ENCODE data around the gene TRAPPC3. TPM values are rescaled to one million over a fixed set of nuclear protein-coding genes. Genes with fewer than 3 reads are reported as not detected.

Gene TRAPPC3
- total and polyA plus RNA-seq, 2 experiments from 2014 or later = 45.6 to 55.9 TPM

DNA sequence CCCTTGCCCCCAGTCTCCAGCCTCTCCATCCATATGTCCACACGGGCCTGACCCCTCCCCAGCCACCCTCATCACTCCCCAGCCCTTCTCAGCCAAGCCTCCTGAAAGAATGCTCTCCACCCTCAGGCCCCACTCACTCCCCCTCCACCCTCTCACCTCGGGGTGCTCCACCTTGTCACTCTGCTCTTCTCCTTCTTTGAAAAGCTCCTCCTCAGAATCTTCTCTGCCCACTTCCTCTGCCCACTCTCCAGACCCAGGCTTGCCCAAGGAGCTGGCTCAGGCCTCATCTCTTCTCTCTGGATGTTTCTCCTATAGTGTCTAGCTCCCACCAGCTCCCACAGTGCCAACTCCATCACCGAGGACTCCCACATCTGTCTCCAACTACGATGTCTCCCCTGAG lies 38.1 kb downstream of the TRAPPC3 start:
- Histone ChIP-seq H2AFZ (no peak overlapping the region), H3K36me3 (ENCODE audit: insufficient read depth) (no peaks in the 10 kb centered on the region), H3K27me3 (ENCODE audit: insufficient read depth) (no peaks in the 10 kb centered on the region), H3K4me1 (ENCODE audit: insufficient read depth) (no peaks in the 10 kb centered on the region), H3F3A (replicated peaks; ENCODE audit: low read depth) (no peaks in the 10 kb centered on the region), H4K20me1 (replicated peaks; ENCODE audit: insufficient read depth) (no peaks in the 10 kb centered on the region), H3K79me2 (replicated peaks; ENCODE audit: insufficient read depth) (no peaks in the 10 kb centered on the region), H3K27ac (ENCODE audit: low read depth) (no peak overlapping the region), H3K9me2 (ENCODE audit: insufficient read depth) (no peaks in the 10 kb centered on the region), H3K4me3 (no peak overlapping the region), H3K4me2 (no peak overlapping the region)
- peaks cover 5% of the 10 kb centered on the region for H3K27me3 Mint-ChIP-seq (ENCODE audit: insufficient read depth, low read depth, poor library complexity)
- no peak for DNase-seq (ENCODE audit: low spot score)
- H3K9me3 Mint-ChIP-seq = no peaks in the 10 kb centered on the region
- H3K4me1 Mint-ChIP-seq = no peaks in the 10 kb centered on the region; the same call in 2 of the 3 replicates
- no peaks in the 10 kb centered on the region; the same call in 2 of the 3 replicates for H3K36me3 Mint-ChIP-seq (ENCODE audit: low read depth)
- no peak overlapping the region for H3K4me3 Mint-ChIP-seq
- no peak overlapping the region for H3K27ac Mint-ChIP-seq
- no peak for ATAC-seq
- TF ChIP-seq JUNB (IDR thresholded peaks at IDR 0.05; ENCODE audit: unreplicated experiment) (no peak), ZNF331 (CRISPR knock-in tag; IDR thresholded peaks at IDR 0.05; ENCODE audit: low read depth) (no peak), EZH2phosphoT487 (IDR thresholded peaks at IDR 0.05; ENCODE audit: unreplicated experiment) (no peak), CTCF (conservative IDR thresholded peaks at IDR 0.05; ENCODE audit: low read depth in 2 of 2) (no peak), POLR2AphosphoS5 (IDR thresholded peaks at IDR 0.05; ENCODE audit: low read depth) (no peak), ZNF114 (CRISPR knock-in tag; IDR thresholded peaks at IDR 0.05) (no peak), CREB1 (CRISPR knock-in tag; IDR thresholded peaks at IDR 0.05; ENCODE audit: low read depth) (no peak)
- TF ChIP-seq, protein P1, sequence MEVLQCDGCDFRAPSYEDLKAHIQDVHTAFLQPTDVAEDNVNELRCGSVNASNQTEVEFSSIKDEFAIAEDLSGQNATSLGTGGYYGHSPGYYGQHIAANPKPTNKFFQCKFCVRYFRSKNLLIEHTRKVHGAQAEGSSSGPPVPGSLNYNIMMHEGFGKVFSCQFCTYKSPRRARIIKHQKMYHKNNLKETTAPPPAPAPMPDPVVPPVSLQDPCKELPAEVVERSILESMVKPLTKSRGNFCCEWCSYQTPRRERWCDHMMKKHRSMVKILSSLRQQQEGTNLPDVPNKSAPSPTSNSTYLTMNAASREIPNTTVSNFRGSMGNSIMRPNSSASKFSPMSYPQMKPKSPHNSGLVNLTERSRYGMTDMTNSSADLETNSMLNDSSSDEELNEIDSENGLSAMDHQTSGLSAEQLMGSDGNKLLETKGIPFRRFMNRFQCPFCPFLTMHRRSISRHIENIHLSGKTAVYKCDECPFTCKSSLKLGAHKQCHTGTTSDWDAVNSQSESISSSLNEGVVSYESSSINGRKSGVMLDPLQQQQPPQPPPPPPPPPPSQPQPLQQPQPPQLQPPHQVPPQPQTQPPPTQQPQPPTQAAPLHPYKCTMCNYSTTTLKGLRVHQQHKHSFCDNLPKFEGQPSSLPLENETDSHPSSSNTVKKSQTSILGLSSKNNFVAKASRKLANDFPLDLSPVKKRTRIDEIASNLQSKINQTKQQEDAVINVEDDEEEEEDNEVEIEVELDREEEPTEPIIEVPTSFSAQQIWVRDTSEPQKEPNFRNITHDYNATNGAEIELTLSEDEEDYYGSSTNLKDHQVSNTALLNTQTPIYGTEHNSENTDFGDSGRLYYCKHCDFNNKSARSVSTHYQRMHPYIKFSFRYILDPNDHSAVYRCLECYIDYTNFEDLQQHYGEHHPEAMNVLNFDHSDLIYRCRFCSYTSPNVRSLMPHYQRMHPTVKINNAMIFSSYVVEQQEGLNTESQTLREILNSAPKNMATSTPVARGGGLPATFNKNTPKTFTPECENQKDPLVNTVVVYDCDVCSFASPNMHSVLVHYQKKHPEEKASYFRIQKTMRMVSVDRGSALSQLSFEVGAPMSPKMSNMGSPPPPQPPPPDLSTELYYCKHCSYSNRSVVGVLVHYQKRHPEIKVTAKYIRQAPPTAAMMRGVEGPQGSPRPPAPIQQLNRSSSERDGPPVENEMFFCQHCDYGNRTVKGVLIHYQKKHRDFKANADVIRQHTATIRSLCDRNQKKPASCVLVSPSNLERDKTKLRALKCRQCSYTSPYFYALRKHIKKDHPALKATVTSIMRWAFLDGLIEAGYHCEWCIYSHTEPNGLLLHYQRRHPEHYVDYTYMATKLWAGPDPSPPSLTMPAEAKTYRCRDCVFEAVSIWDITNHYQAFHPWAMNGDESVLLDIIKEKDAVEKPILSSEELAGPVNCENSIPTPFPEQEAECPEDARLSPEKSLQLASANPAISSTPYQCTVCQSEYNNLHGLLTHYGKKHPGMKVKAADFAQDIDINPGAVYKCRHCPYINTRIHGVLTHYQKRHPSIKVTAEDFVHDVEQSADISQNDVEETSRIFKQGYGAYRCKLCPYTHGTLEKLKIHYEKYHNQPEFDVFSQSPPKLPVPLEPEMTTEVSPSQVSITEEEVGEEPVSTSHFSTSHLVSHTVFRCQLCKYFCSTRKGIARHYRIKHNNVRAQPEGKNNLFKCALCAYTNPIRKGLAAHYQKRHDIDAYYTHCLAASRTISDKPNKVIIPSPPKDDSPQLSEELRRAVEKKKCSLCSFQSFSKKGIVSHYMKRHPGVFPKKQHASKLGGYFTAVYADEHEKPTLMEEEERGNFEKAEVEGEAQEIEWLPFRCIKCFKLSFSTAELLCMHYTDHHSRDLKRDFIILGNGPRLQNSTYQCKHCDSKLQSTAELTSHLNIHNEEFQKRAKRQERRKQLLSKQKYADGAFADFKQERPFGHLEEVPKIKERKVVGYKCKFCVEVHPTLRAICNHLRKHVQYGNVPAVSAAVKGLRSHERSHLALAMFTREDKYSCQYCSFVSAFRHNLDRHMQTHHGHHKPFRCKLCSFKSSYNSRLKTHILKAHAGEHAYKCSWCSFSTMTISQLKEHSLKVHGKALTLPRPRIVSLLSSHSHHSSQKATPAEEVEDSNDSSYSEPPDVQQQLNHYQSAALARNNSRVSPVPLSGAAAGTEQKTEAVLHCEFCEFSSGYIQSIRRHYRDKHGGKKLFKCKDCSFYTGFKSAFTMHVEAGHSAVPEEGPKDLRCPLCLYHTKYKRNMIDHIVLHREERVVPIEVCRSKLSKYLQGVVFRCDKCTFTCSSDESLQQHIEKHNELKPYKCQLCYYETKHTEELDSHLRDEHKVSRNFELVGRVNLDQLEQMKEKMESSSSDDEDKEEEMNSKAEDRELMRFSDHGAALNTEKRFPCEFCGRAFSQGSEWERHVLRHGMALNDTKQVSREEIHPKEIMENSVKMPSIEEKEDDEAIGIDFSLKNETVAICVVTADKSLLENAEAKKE (CRISPR knock-in tag; IDR thresholded peaks at IDR 0.05) = no peak
